Spleen (tissue), 11 donors: ENCODE measurements around the gene CHIA. TPM values are rescaled to one million over a fixed set of nuclear protein-coding genes. Genes with fewer than 3 reads are reported as not detected.

Experiments used
- DNase-seq: peaks from one replicate; pipeline ENCODE4 v3.0.0-alpha.2; 2020
- H3K27ac ChIP-seq, 8 donors: fragments of 200-600 bp; sonication (generic) in 7 of 8; 1 replicate in 4 of 8; 2 replicates in 4 of 8; pipeline versions ENCODE4 v1.5.0 to v1.8.0; 2016 to 2021; ENCODE audit warnings: inconsistent platforms in 4 of 8, mild to moderate bottlenecking in 4 of 8, moderate library complexity in 1 of 8
- H3K27me3 ChIP-seq, 7 donors: fragments of 200-600 bp; sonication (generic) in 6 of 7; replicated peaks in 1 of 7; 1 replicate in 4 of 7; 2 replicates in 3 of 7; pipeline versions ENCODE4 v1.5.0 to v1.8.0; 2016 to 2021; ENCODE audit warnings: inconsistent platforms in 3 of 7, mild to moderate bottlenecking in 1 of 7
- H3K36me3 ChIP-seq, 6 donors: fragments of 200-600 bp; sonication (generic) in 5 of 6; 1 replicate in 4 of 6; 2 replicates in 2 of 6; pipeline versions ENCODE4 v1.5.0 to v1.8.0; 2016 to 2021; ENCODE audit warnings: inconsistent platforms in 2 of 6
- H3K4me1 ChIP-seq, 6 donors: fragments of 200-600 bp; sonication (generic) in 5 of 6; 1 replicate in 3 of 6; 2 replicates in 3 of 6; pipeline versions ENCODE4 v1.5.0 to v1.8.0; 2016 to 2021; ENCODE audit warnings: inconsistent platforms in 3 of 6
- H3K4me3 ChIP-seq, 8 donors: fragments of 200-600 bp; sonication (generic) in 7 of 8; 1 replicate in 4 of 8; 2 replicates in 4 of 8; pipeline versions ENCODE4 v1.5.0 to v1.8.0; 2016 to 2021; ENCODE audit warnings: inconsistent platforms in 4 of 8, mild to moderate bottlenecking in 4 of 8, moderate library complexity in 2 of 8
- H3K9me3 ChIP-seq, 8 donors: fragments of 200-600 bp; sonication (generic) in 7 of 8; 1 replicate in 4 of 8; 2 replicates in 4 of 8; pipeline versions ENCODE4 v1.5.0 to v1.8.0; 2016 to 2021; ENCODE audit warnings: inconsistent platforms in 4 of 8
- POLR2A ChIP-seq, 3 donors: fragments of 450-650 bp; IDR thresholded peaks; one replicate each; pipeline ENCODE4 v1.5.1; 2017; ENCODE audit warnings: antibody characterized with exemption in 3 of 3, mild to moderate bottlenecking in 1 of 3
- POLR2AphosphoS5 ChIP-seq, 3 donors: sonication (generic); formaldehyde crosslinking; IDR thresholded peaks; one replicate each; pipeline ENCODE4 v1.5.1; 2017; ENCODE audit warnings: antibody characterized with exemption in 3 of 3
- WGBS, 5 donors: extraction: QIAGEN DNeasy Blood & Tissue Kit in 3 of 5; methylation state at CpG; one replicate each; pipeline versions ENCODE4 v1.1.5 to v1.1.7; 2013 to 2018; 5-methylcytosine and 5-hydroxymethylcytosine counted together
- intact Hi-C: fragments of 100-400 bp; cut with DNase I; formaldehyde crosslinking; loops from one replicate; pipeline ENCODE4 v1.15.0; 2023; ENCODE audit warnings: low total_unique reads
- polyA plus RNA-seq, 3 donors: library from polyadenylated mRNA; stranded (reverse); fragments of 200-250 nt; gene quantifications; one replicate each; pipeline ENCODE4 v1.2.1, GENCODE V29; 2013
- total RNA-seq, 7 donors: library from RNA; depleted of rRNA in 3 of 7; stranded (reverse); fragments of >200 nt in 3 of 7; fragmentation: NEBNext Ultra II Directional in 4 of 7; extraction: Animal tissue kit (Norgen Biotek cat#: 25700) in 4 of 7; gene quantifications; one replicate each; pipeline versions ENCODE4 v1.1.0 to v1.2.1, GENCODE V29; 2016 to 2021
- TF ChIP-seq, protein P1 (sequence below), 11 experiments: fragments of 200-600 bp in 7 of 11; fragments of 450-650 bp in 4 of 11; sonication (generic) in 4 of 11; IDR thresholded peaks in 8 of 11; conservative IDR thresholded peaks in 3 of 11; 1 replicate in 7 of 11; 2 replicates in 4 of 11; pipeline versions ENCODE4 v1.4.0 to v1.8.0; 2016 to 2021; ENCODE audit warnings: antibody characterized with exemption in 11 of 11, inconsistent platforms in 4 of 11, mild to moderate bottlenecking in 1 of 11
- donor health status: healthy with polysubstance abuse.
- donor health status: DM: no; HTN: no; CAD: no; lungs with moderate emphysema.
- donor health status: DM: no; HTN: no; CAD: no.
- donor health status: Bipolar disorder and iron deficiency.
- donor health status: healthy.
- donor health status: DM: no; HTN: no; CAD: no.
- donor health status: DM: yes; HTN: yes; CAD: no.

Gene CHIA
- total and polyA plus RNA-seq, 10 donors: 0.14 TPM; not detected in 9

DNA sequence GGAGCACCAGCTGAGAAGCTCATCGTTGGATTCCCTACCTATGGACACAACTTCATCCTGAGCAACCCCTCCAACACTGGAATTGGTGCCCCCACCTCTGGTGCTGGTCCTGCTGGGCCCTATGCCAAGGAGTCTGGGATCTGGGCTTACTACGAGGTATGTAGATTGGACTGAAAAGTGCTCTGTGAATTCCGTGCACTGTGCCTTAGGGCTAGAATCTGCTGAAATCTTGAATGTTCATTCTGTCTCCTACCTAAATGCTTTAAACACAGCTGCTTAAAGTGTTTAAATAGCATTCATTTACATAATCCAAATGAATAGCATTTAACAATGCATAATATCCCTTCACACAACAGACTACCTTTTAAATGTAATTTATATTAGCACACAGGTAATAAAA, 27.9 kb downstream of the CHIA start:
- no peaks in the 10 kb centered on the region for H3K9me3 ChIP-seq
- intact Hi-C loops: no loop called here
- H3K4me3 ChIP-seq: no peak overlapping the region
- H3K4me1 ChIP-seq: no peaks in the 10 kb centered on the region
- no peaks in the 10 kb centered on the region for H3K36me3 ChIP-seq
- no peaks in the 10 kb centered on the region for H3K27me3 ChIP-seq
- H3K27ac ChIP-seq: no peak overlapping the region
- TF ChIP-seq POLR2AphosphoS5 (IDR thresholded peaks at IDR 0.05) (no peak), POLR2A (IDR thresholded peaks at IDR 0.05) (no peak)
- TF ChIP-seq, protein P1, sequence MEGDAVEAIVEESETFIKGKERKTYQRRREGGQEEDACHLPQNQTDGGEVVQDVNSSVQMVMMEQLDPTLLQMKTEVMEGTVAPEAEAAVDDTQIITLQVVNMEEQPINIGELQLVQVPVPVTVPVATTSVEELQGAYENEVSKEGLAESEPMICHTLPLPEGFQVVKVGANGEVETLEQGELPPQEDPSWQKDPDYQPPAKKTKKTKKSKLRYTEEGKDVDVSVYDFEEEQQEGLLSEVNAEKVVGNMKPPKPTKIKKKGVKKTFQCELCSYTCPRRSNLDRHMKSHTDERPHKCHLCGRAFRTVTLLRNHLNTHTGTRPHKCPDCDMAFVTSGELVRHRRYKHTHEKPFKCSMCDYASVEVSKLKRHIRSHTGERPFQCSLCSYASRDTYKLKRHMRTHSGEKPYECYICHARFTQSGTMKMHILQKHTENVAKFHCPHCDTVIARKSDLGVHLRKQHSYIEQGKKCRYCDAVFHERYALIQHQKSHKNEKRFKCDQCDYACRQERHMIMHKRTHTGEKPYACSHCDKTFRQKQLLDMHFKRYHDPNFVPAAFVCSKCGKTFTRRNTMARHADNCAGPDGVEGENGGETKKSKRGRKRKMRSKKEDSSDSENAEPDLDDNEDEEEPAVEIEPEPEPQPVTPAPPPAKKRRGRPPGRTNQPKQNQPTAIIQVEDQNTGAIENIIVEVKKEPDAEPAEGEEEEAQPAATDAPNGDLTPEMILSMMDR (IDR thresholded peaks at IDR 0.05 in 8 of 11, conservative IDR thresholded peaks at IDR 0.05 in 3 of 11): no peak
- 83 to 88% (median 86%) methylated on average over 3 of the region's 3 CpGs for WGBS, 5 donors
- no peak for DNase-seq

DNA sequence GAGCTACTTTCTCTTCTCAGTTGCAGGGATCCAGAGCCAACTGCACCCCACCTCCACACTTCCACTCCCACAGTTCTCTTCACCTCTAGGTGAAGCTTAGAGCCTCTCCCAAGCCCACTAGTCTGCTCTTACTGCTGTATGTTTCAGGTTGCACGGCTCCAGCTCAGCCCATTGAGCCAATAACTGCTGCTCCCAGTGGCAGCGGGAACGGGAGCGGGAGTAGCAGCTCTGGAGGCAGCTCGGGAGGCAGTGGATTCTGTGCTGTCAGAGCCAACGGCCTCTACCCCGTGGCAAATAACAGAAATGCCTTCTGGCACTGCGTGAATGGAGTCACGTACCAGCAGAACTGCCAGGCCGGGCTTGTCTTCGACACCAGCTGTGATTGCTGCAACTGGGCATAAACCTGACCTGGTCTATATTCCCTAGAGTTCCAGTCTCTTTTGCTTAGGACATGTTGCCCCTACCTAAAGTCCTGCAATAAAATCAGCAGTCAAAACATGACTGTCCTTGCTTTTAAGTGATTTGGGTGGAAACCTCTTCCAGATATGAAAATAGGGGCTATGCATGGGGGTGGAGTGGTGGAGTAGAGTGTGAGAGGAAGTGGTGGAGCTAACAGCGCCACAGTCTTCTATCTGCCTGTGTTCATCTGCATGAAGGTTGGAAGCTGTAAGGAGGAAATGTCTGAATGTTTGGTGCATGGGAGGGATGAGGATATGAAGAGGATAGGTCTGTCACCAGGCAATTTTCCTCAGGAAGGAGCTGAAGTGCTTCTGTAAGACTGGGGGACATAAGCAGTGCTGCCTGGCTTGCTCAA, 29.6 kb downstream of the CHIA start:
- no peak for DNase-seq
- Histone ChIP-seq H3K9me3 (no peaks in the 10 kb centered on the region), H3K27me3 (no peaks in the 10 kb centered on the region), H3K36me3 (no peaks in the 10 kb centered on the region), H3K27ac (no peak overlapping the region), H3K4me3 (no peak overlapping the region), H3K4me1 (no peaks in the 10 kb centered on the region)
- 83 to 86% (median 84%) methylated on average over 12 of the region's 12 CpGs for WGBS, 5 donors
- intact Hi-C loops: loop anchor here (10.0 kb wide), 1 partner anchor 295 kb away; no protein-coding TSS in a partner anchor
- TF ChIP-seq POLR2AphosphoS5 (IDR thresholded peaks at IDR 0.05) (no peak), POLR2A (IDR thresholded peaks at IDR 0.05) (no peak)
- TF ChIP-seq, protein P1 (IDR thresholded peaks at IDR 0.05 in 8 of 11, conservative IDR thresholded peaks at IDR 0.05 in 3 of 11): no peak

DNA sequence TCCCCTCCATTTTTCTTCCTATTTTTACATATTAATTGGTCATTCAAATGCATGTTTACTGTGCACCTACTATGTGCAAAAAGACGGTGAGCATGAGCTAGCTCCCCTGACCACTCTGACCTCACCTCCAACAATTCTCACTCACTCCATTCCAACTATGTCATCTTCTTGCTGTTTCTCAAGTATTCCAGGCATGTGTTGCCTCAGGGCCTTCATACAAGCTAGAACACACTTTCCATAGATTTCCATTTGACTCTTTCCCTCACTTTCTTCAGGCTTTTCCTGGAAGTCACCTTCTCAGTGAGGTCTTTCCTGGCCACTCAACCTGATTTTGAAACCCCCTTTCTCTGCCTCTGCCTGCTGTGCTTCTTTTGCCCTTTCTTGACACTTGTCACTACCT, 32.6 kb downstream of the CHIA start:
- Histone ChIP-seq H3K27me3 (no peaks in the 10 kb centered on the region), H3K9me3 (peaks cover 0 to 17% (median 12%) of the 10 kb centered on the region in 8 donors), H3K27ac (no peak overlapping the region), H3K36me3 (no peaks in the 10 kb centered on the region), H3K4me1 (no peaks in the 10 kb centered on the region), H3K4me3 (no peak overlapping the region)
- TF ChIP-seq, protein P1 (IDR thresholded peaks at IDR 0.05 in 8 of 11, conservative IDR thresholded peaks at IDR 0.05 in 3 of 11): no peak
- TF ChIP-seq POLR2AphosphoS5 (IDR thresholded peaks at IDR 0.05): no peak
- TF ChIP-seq POLR2A (IDR thresholded peaks at IDR 0.05): no peak
- 91 to 100% (median 92%) methylated on average over 1 of the region's 1 CpG for WGBS, 5 donors
- DNase-seq: no peak
- intact Hi-C loops: loop anchor here (10.0 kb wide), 1 partner anchor 298 kb away; no protein-coding TSS in a partner anchor

DNA sequence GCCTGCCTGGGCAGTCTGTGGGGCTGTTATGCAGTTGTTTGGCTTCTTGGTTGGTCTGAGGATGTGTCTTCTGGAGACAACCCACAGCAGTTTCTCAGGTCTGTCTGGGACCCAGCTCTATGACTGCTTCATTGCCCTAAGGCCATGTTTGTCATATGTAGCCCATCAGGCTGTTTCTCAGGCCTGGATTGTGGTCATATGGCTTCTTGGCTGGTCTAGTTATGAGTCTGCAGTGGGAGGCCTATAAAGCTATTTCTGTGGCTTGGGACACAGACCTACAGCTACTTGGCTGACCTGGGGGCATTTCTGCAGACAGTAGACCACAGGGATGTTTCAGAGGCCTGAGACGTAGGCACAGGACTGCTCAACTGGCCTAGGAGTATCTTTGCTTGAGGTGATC, 41.5 kb downstream of the CHIA start:
- Histone ChIP-seq H3K4me3 (no peak overlapping the region), H3K36me3 (no peaks in the 10 kb centered on the region), H3K9me3 (peaks cover 0 to 56% (median 38%) of the 10 kb centered on the region in 8 donors), H3K27me3 (no peaks in the 10 kb centered on the region), H3K4me1 (peaks cover 0 to 6% (median 0%) of the 10 kb centered on the region in 6 donors), H3K27ac (no peak overlapping the region)
- intact Hi-C loops: loop anchor here (10.0 kb wide), 1 partner anchor 107 kb away; the partner anchor contains the start of gene CHI3L2
- 86 to 100% (median 90%) methylated on average over 1 of the region's 1 CpG; no CpG with 5 or more reads in 1 of the 5 donors for WGBS, 5 donors
- TF ChIP-seq, protein P1 (IDR thresholded peaks at IDR 0.05 in 8 of 11, conservative IDR thresholded peaks at IDR 0.05 in 3 of 11): no peak
- TF ChIP-seq POLR2AphosphoS5 (IDR thresholded peaks at IDR 0.05) (no peak), POLR2A (IDR thresholded peaks at IDR 0.05) (no peak)
- no peak for DNase-seq
